ENCODE data around the gene HRNR.
"Not testable (repeated sequence)": the region's sequence is repeated elsewhere in the genome, so short reads cannot be mapped to it uniquely, and the experiment has no call there.

DNA sequence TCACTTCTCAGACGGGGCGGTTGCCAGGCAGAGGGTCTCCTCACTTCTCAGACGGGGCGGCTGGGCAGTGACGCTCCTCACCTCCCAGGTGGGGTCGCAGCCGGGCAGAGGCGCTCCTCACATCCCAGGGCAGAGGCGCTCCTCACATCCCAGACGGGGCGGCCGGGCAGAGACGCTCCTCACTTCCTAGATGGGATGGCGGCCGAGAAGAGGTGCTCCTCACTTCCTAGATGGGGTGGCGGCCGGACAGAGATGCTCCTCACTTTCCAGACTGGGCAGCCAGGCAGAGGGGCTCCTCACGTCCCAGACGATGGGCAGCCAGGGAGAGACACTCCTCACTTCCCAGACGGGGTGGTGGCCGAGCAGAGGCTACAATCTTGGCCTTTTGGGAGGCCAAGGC is 32.4 kb upstream of the HRNR start:
- TF ChIP-seq, protein P1, sequence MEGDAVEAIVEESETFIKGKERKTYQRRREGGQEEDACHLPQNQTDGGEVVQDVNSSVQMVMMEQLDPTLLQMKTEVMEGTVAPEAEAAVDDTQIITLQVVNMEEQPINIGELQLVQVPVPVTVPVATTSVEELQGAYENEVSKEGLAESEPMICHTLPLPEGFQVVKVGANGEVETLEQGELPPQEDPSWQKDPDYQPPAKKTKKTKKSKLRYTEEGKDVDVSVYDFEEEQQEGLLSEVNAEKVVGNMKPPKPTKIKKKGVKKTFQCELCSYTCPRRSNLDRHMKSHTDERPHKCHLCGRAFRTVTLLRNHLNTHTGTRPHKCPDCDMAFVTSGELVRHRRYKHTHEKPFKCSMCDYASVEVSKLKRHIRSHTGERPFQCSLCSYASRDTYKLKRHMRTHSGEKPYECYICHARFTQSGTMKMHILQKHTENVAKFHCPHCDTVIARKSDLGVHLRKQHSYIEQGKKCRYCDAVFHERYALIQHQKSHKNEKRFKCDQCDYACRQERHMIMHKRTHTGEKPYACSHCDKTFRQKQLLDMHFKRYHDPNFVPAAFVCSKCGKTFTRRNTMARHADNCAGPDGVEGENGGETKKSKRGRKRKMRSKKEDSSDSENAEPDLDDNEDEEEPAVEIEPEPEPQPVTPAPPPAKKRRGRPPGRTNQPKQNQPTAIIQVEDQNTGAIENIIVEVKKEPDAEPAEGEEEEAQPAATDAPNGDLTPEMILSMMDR (IDR thresholded peaks at IDR 0.05; ENCODE audit: low read depth, low read length), result not testable (repeated sequence)
- TF ChIP-seq EZH2phosphoT487 (IDR thresholded peaks at IDR 0.05; ENCODE audit: low read depth), result not testable (repeated sequence)
